Activated T-cell treated with anti-CD3 and anti-CD28 coated beads for 48 hours (primary cell): ENCODE data around the gene NME4.
A peak's percentile ranks its signal among the peaks of the same experiment; 100 is the strongest.
"Not testable (repeated sequence)": the region's sequence is repeated elsewhere in the genome, so short reads cannot be mapped to it uniquely, and the experiment has no call there.

Experiments used
- DNase-seq: peaks from one replicate; pipeline ENCODE4 v3.0.0-alpha.2; 2020; ENCODE audit warnings: low read depth

Gene NME4

DNA sequence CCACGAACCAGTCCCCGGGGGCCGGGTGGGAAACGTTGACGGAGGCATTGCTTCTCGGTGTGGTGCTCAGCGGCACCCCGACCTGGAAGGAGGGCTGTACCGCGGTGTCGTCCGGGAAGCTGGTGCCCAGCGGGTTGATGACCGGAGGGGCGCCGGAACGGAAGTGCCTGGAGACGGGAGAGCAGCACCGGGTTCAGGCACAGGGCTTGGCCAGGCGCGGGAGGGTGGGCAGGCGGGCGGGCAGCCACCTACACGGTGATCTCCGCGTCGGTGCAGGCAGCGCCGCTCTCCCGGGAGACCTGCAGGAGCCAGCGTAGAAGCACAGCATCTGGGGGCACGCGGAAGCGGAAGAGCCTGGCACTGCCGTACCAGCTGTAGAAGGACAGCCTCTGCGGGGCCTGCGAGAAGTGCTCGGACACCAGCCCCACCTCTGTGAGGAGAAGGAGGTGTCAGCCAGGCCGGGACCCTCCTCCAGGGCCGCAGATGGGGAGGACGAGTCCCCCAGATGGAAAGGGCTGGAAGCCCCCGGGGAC, 19.5 kb upstream of the NME4 start:
- DNase-seq: no peak

- not testable (repeated sequence) for DNase-seq
Observed at GRCh38 chr16:378113-378820, 18.7 kb upstream of the NME4 start.

- no peak for DNase-seq
Observed at GRCh38 chr16:378821-379182, 18.2 kb upstream of the NME4 start.

DNA sequence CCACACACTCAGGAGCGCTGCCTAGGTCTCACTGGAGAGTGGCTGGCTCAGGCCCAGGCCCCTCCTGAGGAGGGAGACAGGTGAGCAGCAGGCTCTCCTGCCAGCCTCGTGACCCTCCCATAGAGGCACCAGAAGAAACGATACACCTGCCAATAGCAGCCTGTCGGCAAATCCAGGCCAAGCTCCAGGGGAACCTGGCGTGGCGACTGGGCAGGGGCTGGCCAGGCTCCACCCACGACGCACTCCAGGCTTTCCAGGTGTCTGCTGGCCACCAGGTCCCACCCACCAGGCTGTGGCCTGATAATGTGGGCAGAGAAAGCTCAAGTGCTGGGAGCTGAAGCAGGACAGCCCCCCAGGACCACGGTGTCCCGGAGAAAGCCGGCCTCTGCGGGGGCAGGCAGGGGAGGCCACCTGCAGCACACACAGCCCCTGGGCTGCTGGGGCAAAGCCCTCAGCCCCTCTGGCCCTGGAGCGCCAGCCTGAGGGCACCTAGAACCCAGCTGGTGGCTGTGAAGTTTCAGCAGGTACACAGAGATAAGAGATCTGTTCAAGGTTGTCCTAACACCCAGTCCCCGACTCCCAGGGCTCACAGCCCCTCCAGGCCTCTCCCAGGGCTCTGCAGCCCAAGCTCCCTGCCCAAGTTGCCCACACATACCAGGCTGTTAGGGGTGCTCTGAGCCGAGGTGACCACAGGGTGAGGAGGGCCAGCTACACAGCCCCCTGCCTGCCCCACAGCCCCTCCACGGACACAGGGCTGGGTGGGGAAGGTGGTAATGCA, 17.6 kb upstream of the NME4 start:
- DNase-seq: no peak

DNA sequence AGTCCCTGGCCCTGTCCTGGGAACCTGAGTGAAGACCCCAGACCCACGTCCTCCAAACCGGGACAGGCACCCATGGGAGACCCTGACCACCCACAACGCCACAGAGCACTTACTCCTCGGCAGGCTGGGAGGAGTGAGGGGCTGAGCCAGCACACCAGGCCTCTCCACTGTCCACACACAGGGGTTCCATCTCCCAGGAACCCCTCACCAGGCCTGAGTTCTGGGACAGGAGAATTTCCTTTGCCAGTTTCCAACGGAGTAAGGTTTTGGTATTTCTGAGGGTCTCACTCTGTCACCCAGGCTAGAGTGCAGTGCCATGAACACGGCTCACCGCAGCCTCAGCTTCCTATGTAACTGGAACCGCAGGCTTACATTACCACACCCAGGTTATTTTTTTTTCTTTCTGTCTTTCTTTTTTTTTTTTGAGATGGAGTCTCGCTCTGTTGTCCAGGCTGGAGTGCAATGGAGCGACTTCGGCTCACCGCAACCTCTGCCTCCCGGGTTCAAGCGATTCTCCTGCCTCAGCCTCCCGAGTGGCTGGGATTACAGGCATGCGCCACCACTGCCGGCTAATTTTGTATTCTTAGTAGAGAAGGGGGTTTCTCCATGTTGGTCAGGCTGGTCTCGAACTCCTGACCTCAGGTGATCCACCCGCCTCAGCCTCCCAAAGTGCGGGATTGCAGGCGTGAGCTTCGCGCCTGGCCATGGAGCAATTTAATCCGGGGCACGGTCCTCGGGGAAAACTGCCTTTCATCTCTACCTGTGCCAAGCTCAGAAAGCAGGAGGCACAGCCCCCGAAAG, 16.8 kb upstream of the NME4 start:
- DNase-seq: no peak

DNA sequence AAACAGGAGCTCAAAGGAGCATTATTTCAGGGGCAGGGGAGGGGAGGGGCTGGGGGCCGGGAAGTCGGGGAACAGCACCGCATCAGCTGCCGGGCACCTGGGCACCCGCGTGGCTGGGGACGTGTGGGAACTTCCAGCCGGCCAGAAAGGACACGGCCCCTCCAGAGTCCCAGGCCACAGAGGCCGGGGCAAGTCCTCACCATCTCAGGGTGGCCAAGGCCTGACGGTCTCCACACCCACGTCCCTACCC, 16.3 kb upstream of the NME4 start:
- no peak for DNase-seq

DNA sequence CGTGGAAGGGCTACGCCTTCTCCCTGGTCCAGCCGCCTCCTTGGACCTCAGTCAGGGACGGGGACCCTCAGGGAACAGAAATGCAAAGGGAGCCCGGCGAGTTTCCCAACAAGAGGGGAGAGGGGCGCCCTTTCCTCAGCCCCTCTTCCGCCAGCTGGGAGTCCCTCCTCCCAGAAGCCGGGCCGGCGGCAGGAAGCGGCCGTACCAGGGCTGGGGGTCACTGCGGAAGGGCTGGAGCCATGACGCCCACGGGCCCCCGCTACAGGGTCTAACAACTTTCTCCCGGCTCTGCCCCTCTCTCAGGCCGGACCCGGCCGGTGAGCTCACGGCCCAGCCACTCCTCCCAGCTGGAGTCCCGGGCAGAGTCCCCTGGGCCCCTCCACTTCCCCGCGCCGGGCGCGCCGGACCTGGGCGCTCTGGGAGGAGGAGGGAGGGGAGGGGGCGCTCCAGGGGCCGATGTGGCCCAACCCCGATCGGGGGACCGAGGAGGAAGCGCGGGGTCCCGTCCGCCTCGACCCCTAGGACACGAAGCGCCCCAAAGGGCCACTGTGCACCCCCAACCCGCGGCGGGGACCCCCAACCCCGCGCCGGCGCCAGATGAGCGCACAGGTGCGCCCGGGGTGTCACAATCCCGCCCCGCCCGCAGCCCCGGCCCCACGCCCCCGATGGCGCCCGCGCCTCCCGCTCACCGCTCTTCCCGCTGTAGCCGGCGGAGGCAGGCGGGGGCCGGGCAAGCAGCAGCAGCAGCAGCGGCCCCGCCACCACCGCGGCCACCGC, 15.8 kb upstream of the NME4 start:
- no peak for DNase-seq

GRCh38 chr16:381789-382717, 14.9 kb upstream of the NME4 start, which contains the start of gene PGAP6:
Gene PGAP6 (minus strand): TSS chr16:381978. CDS start chr16:381821, 157 bp downstream.
- DNase-seq: peak; percentile 73

DNA sequence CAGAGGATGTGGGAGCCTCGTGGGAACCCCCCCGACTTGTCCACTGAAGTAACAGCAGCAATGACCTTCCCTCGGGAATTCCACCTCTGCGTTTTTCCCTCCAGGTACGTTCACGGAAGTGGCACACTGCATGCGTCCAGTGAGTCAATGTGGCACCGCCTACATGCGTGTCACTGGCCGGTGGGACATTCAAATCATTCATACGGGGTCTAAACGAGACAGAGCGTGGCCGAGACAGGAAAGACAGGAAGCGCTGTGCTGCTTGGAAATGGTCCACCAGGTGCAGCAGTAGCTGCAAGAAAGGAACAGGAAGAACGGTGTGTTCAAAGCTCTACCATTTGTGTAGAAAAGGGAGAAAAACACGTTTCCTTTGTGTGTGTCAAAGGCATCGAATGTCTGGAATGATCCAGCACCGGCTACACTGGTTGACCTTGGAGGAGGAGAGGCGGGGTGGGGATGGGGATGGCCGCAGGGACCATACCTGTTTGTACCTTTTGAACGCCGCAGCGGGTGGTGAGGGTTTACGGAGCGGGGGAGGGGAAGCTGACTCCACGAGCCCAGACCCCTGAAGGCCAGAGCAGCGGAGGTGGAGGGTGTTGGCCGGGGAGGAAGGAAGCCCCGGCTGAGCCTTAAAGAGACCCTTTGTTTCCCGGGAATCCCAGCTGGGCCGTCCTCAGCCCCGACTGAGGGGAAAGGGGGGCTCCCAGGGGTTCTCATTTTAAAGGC, 13.5 kb upstream of the NME4 start:
- no peak for DNase-seq

DNA sequence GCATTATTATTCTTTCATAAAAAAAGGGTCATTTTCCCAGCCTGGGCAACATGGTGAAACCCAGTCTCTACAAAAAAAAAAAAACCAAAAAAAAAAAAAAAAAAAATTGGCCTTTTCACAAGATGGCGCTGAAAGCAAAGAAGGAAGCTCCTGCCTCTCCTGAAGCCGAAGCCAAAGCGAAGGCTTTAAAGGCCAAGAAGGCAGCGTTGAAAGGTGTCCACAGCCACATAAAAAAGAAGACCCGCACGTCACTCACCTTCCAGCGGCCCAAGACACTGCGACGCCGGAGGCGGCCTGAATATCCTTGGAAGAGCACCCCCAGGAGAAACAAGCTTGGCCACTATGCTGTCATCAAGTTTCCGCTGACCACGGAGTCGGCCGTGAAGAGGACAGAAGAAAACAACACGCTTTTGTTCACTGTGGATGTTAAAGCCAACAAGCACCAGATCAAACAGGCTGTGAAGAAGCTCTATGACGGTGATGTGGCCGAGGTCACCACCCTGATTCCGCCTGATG, 10.3 kb upstream of the NME4 start:
- DNase-seq: no peak

DNA sequence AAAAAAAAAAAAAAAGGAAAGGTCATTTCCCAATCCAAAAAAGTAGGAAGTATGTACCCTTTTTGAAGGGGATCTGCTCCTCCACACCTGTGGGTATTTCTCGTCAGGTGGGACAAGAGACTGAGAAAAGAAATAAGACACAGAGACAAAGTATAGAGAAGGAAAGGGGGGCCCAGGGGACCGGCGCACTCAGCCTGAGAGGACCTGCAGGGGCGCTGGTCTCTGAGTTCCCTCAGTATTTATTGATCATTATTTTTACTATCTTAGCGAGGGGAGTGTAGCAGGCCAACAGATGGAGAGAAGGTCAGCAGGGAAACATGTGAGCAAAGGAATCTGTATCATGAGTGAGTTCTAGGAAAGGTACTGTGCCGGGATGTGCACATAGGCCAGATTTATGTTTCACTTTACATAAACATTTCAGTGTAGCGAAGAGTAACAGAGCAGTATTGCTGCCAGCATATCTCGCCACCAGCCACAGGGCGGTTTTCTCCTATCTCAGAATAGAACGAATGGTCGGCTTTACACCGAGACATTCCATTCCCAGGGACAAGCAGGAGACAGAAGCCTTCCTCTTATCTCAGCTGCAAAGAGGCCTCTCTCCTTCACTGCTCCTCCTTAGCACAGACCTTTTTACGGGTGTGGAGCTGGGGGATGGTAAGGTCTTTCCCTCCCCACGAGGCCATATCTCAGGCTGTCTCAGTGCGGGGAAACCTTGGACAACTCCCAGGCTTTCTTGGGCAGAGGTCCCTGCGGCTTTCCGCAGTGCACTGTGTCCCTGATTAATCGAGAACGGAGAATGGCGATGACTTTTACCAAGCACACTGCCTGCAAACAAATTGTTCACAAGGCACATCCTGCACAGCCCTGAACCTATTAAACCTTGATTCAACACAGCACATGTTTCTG, 9.0 kb upstream of the NME4 start:
- not testable (repeated sequence) for DNase-seq

GRCh38 chr16:389352-389751, 7.6 kb upstream of the NME4 start:
- DNase-seq: no peak

GRCh38 chr16:391885-392335, 5.1 kb upstream of the NME4 start:
- peak; percentile 83 for DNase-seq

- no peak for DNase-seq
Observed at GRCh38 chr16:392450-393030, 4.5 kb upstream of the NME4 start.

- DNase-seq: no peak
Observed at GRCh38 chr16:396199-396598, 800 bp upstream of the NME4 start.

DNA sequence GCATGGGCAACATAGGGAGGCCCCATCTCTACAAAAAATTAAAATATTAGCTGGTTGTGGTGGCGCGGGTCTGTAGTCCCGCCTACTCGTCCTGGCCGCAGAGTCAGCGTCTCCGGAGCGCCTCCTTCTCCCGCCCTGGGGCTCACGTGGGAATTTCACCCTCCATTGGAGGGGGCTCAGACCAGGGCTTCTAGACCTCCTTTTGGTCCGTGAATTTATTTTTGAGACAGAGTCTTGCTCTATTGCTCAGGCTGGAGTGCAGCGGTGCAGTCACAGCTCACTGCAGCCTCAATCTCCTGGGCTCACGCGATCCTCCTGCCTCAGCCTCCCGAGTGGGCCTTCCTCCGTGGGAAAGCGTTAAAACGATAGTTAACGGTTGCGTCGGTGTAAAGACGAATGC, 394 bp upstream of the NME4 start:
- DNase-seq: no peak

- no peak for DNase-seq
Observed at GRCh38 chr16:397736-398332, 835 bp downstream of the NME4 start.
